Neuronal stem cell (in vitro differentiated cells): ENCODE data around the gene RPL37A. TPM values are rescaled to one million over a fixed set of nuclear protein-coding genes. Genes with fewer than 3 reads are reported as not detected.

Experiments
- DNase-seq: peaks from one replicate; pipeline ENCODE4 v3.0.0-alpha.2; 2013; ENCODE audit warnings: low spot score
- H2AFZ ChIP-seq: one replicate; pipeline ENCODE4 v1.6.1; 2013; ENCODE audit warnings: mild to moderate bottlenecking, low read length, inconsistent platforms
- H2AK5ac ChIP-seq: 2 replicates; pipeline ENCODE4 v1.6.1; 2013; ENCODE audit warnings: low read depth, mild to moderate bottlenecking, inconsistent platforms, low read length, moderate library complexity, mixed read lengths
- H2BK120ac ChIP-seq: 2 replicates; pipeline ENCODE4 v1.6.1; 2013; ENCODE audit warnings: low read depth, mild to moderate bottlenecking, inconsistent platforms, low read length, moderate library complexity, mixed read lengths
- H2BK12ac ChIP-seq: one replicate; pipeline ENCODE4 v1.6.1; 2013; ENCODE audit warnings: low read length, inconsistent platforms
- H2BK15ac ChIP-seq: 2 replicates; pipeline ENCODE4 v1.6.1; 2013; ENCODE audit warnings: mild to moderate bottlenecking, low read length, inconsistent platforms, mixed read lengths
- H2BK5ac ChIP-seq: one replicate; pipeline ENCODE4 v1.6.1; 2013; ENCODE audit warnings: inconsistent platforms, mild to moderate bottlenecking, low read length, moderate library complexity
- H3K14ac ChIP-seq: one replicate; pipeline ENCODE4 v1.6.1; 2013; ENCODE audit warnings: low read length, inconsistent platforms
- H3K18ac ChIP-seq: 2 replicates; pipeline ENCODE4 v1.6.1; 2013; ENCODE audit warnings: low read length, inconsistent platforms
- H3K23ac ChIP-seq: 2 replicates; pipeline ENCODE4 v1.6.1; 2013; ENCODE audit warnings: low read depth, mild to moderate bottlenecking, mixed read lengths, low read length, inconsistent platforms; ENCODE audit not compliant: poor library complexity
- H3K27ac ChIP-seq: replicated peaks from 3 replicates; pipeline ENCODE4 v1.5.1; 2013; ENCODE audit warnings: low read length, inconsistent platforms
- H3K27me3 ChIP-seq, 3 experiments: 2 replicates each; pipeline ENCODE4 v1.6.1; 2013; ENCODE audit warnings: low read length in 3 of 3, mild to moderate bottlenecking in 2 of 3, inconsistent platforms in 1 of 3, low read depth in 1 of 3, mixed read lengths in 1 of 3, moderate library complexity in 1 of 3; ENCODE audit not compliant: control insufficient read depth in 3 of 3, insufficient read depth in 3 of 3
- H3K36me3 ChIP-seq, 2 donors: replicated peaks in 1 of 2; 2 replicates each; pipeline ENCODE4 v1.6.1; 2013; ENCODE audit warnings: low read length in 2 of 2; ENCODE audit not compliant: control insufficient read depth in 2 of 2, insufficient read depth in 2 of 2
- H3K4ac ChIP-seq: 2 replicates; pipeline ENCODE4 v1.6.1; 2013; ENCODE audit warnings: inconsistent platforms, mild to moderate bottlenecking, low read length, moderate library complexity
- H3K4me1 ChIP-seq, 2 donors: 1 replicate in 1 of 2; 2 replicates in 1 of 2; pipeline ENCODE4 v1.6.1; 2013; ENCODE audit warnings: low read length in 2 of 2, low read depth in 1 of 2; ENCODE audit not compliant: control insufficient read depth in 2 of 2, insufficient read depth in 1 of 2
- H3K4me2 ChIP-seq: one replicate; pipeline ENCODE4 v1.6.1; 2013; ENCODE audit warnings: mild to moderate bottlenecking, low read length, inconsistent platforms; ENCODE audit not compliant: insufficient read depth, poor library complexity, severe bottlenecking
- H3K4me3 ChIP-seq, 2 donors: 2 replicates each; pipeline ENCODE4 v1.5.1; 2013; ENCODE audit warnings: low read length in 2 of 2, mild to moderate bottlenecking in 2 of 2, inconsistent platforms in 1 of 2, moderate library complexity in 1 of 2
- H3K79me1 ChIP-seq: one replicate; pipeline ENCODE4 v1.6.1; 2013; ENCODE audit warnings: low read depth, mild to moderate bottlenecking, inconsistent platforms, low read length, moderate library complexity
- H3K9ac ChIP-seq: one replicate; pipeline ENCODE4 v1.6.1; 2013; ENCODE audit warnings: mild to moderate bottlenecking, low read depth, low read length, inconsistent platforms; ENCODE audit not compliant: poor library complexity
- H3K9me3 ChIP-seq, 2 donors: replicated peaks in 1 of 2; 2 replicates each; pipeline versions ENCODE3 to v1.6.1; 2013; ENCODE audit warnings: low read length in 2 of 2, mild to moderate bottlenecking in 2 of 2, inconsistent platforms in 1 of 2, low read depth in 1 of 2, mixed read lengths in 1 of 2, moderate library complexity in 1 of 2; ENCODE audit not compliant: control insufficient read depth in 2 of 2, insufficient read depth in 1 of 2
- H4K8ac ChIP-seq: one replicate; pipeline ENCODE4 v1.6.1; 2013; ENCODE audit warnings: low read depth, mild to moderate bottlenecking, inconsistent platforms, low read length, moderate library complexity
- H4K91ac ChIP-seq: one replicate; pipeline ENCODE4 v1.6.1; 2013; ENCODE audit warnings: low read length, low read depth, mild to moderate bottlenecking, inconsistent platforms; ENCODE audit not compliant: poor library complexity
- WGBS, 2 donors: extraction: QIAGEN DNeasy Blood & Tissue Kit; methylation state at CpG; one replicate each; pipeline ENCODE4 v1.1.7; 2013; ENCODE audit warnings: missing lambda C conversion rate in 2 of 2, mixed read lengths in 1 of 2; ENCODE audit not compliant: insufficient read length in 2 of 2, insufficient replicate concordance in 1 of 2; ENCODE audit errors: extremely low coverage in 2 of 2; 5-methylcytosine and 5-hydroxymethylcytosine counted together
- polyA plus RNA-seq, 2 experiments: library from polyadenylated mRNA; stranded (reverse); fragments of 200-250 nt; gene quantifications; one replicate each; pipeline ENCODE4 v1.2.3, GENCODE V29; 2013

RPL37A gene
- polyA plus RNA-seq (2013, experiment 1 of 2) = 12,339 TPM
- 11,893 TPM for polyA plus RNA-seq (2013, experiment 2 of 2)

DNA sequence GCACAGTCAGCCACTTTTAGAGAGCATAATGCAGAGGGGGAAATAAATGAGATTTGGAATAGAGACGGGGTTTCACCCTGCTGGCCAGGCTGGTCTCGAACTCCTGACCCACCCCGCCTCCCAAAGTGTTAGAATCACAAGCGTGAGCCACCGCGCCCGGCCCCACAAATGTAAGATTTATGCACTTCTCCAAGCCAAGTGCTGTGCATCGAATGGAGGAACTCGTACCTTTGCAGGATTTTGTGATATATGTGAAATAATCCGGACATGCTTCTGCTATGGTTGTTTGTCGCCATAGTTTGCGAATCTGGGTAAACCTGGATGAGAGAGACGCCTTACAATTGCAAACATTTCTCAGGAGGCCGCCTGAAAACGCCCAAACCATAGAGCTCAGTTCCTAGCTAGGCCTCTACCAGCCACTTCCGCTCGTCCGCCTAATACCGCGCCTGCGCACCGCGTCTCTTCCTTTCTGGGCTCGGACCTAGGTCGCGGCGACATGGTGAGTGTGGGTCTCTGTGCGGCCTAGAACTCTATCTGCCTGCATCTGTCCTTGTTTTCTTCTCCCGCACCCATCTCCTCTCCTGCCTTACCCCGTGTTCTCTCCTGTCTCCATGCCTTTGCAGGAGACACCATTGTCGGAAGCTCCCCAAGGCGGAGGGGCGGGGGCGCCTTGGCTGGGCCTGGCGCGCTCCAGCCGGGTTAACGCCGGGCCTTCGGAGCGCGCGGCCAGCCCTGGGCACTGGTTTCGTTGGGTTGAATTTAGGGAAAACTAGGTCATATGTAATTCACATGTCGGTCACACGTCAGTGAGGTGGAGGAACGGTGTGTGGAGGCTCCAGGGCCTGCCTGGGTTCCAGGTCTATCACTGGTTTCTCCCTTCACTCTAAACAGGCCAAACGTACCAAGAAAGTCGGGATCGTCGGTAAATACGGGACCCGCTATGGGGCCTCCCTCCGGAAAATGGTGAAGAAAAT, at the start of gene RPL37A:
TSS of gene RPL37A (plus strand) at position 466 of the 974 bp plus-strand sequence. CDS start at position 497, 31 bp downstream.
- Histone ChIP-seq H3K4me1 (peaks cover 10% of the 10 kb centered on the region in 2 donors), H2BK120ac (no peak within 1 kb of the TSS), H3K4ac (no peak within 1 kb of the TSS), H3K4me2 (peak within 1 kb of the TSS; percentile 71), H3K9me3 (no peaks in the 10 kb centered on the region), H3K14ac (peak within 1 kb of the TSS; percentile 2), H2BK15ac (no peak within 1 kb of the TSS), H3K79me1 (peaks cover 2% of the 10 kb centered on the region), H3K18ac (peak within 1 kb of the TSS; percentile 91), H2AFZ (peak within 1 kb of the TSS; percentile 84), H3K27ac (peak within 1 kb of the TSS; percentile 62), H3K9ac (peak within 1 kb of the TSS; percentile 93), H3K4me3 (peak within 1 kb of the TSS; percentile 79 to 90), H4K8ac (peak within 1 kb of the TSS; percentile 98), H2BK12ac (no peak within 1 kb of the TSS), H2AK5ac (peak within 1 kb of the TSS; percentile 84), H2BK5ac (peak within 1 kb of the TSS; percentile 75), H3K36me3 (peaks cover 21 to 46% of the 10 kb centered on the region in 2 donors), H4K91ac (no peak within 1 kb of the TSS), H3K23ac (peak within 1 kb of the TSS; percentile 89), H3K27me3 (no peaks in the 10 kb centered on the region)
- peak; percentile 90 for DNase-seq
- WGBS, 2 donors = no CpG with 5 or more reads among the region's 54 CpGs

DNA sequence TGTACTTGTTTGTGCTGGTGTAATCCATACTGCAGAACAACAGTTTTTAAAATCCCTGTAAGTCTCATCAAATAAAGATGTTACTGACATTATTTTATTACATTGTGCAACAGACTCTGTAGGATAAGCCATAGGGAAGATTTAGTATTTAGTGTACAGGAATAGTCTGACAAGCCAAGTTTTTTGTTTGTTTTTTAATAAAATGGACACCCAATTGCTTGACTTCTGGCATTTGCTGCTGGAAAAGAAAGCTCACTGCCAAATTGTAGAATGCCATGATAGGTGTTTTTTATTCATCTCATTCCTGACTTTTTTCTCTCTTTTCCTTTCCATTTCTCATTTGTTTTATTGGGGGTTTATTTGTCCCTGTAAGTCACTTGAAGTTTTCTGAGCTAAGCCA, 48.3 kb upstream of the RPL37A start:
- no peak overlapping the region for H4K91ac ChIP-seq
- no peak overlapping the region for H3K4ac ChIP-seq
- H2BK120ac ChIP-seq = no peak overlapping the region
- no peak overlapping the region for H3K18ac ChIP-seq
- H2BK15ac ChIP-seq = no peak overlapping the region
- H3K4me1 ChIP-seq = no peaks in the 10 kb centered on the region
- no peaks in the 10 kb centered on the region for H3K79me1 ChIP-seq
- no peak overlapping the region for H2BK5ac ChIP-seq
- DNase-seq = no peak
- H3K9ac ChIP-seq = no peak overlapping the region
- no peak overlapping the region for H3K23ac ChIP-seq
- H3K9me3 ChIP-seq = peaks cover 4 to 38% of the 10 kb centered on the region in 2 donors
- H3K27ac ChIP-seq = no peak overlapping the region
- H3K14ac ChIP-seq = no peak overlapping the region
- H2BK12ac ChIP-seq = no peak overlapping the region
- no peak overlapping the region for H2AFZ ChIP-seq
- no peak overlapping the region for H2AK5ac ChIP-seq
- H3K36me3 ChIP-seq = peaks cover 27 to 96% of the 10 kb centered on the region in 2 donors
- no peaks in the 10 kb centered on the region for H3K27me3 ChIP-seq
- no peak overlapping the region for H4K8ac ChIP-seq
- no peak overlapping the region for H3K4me3 ChIP-seq
- H3K4me2 ChIP-seq = no peak overlapping the region

DNA sequence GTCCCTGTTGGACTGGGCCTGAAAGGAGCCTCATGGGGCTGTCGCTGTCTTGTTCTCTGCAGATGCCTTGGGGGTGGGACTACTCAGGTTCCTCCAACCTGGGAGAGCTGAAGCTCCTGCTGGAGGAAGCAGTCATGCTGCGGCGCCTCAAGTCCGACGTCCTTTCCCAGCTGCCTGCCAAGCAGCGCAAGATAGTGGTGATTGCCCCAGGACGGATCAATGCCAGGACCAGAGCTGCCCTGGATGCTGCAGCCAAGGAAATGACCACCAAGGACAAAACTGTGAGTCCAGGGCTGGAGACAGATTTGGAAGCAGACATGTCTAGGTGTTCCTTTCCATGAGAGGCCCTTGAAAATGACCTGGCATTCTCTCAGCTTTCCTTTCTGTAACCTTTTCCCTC, 47.9 kb upstream of the RPL37A start:
- Histone ChIP-seq H4K91ac (no peak overlapping the region), H3K4ac (no peak overlapping the region), H3K36me3 (peaks cover 29 to 94% of the 10 kb centered on the region in 2 donors), H3K4me2 (no peak overlapping the region), H3K4me1 (no peaks in the 10 kb centered on the region), H2BK12ac (no peak overlapping the region), H3K27me3 (no peaks in the 10 kb centered on the region), H3K23ac (no peak overlapping the region), H2AFZ (no peak overlapping the region), H3K9ac (no peak overlapping the region), H2BK120ac (no peak overlapping the region), H2BK15ac (no peak overlapping the region), H3K79me1 (no peaks in the 10 kb centered on the region), H4K8ac (no peak overlapping the region), H3K9me3 (peaks cover 4 to 40% of the 10 kb centered on the region in 2 donors), H3K18ac (no peak overlapping the region), H3K14ac (no peak overlapping the region), H3K27ac (no peak overlapping the region), H3K4me3 (no peak overlapping the region), H2BK5ac (no peak overlapping the region), H2AK5ac (no peak overlapping the region)
- no peak for DNase-seq
- no CpG with 5 or more reads among the region's 7 CpGs for WGBS, 2 donors

- no peak overlapping the region for H2BK5ac ChIP-seq
- no peak overlapping the region for H3K14ac ChIP-seq
- no peak overlapping the region for H2AK5ac ChIP-seq
- no peaks in the 10 kb centered on the region for H3K27me3 ChIP-seq
- H3K4me2 ChIP-seq = no peak overlapping the region
- H4K91ac ChIP-seq = no peak overlapping the region
- H3K4ac ChIP-seq = no peak overlapping the region
- no peak overlapping the region for H3K23ac ChIP-seq
- no peak for DNase-seq
- peaks cover 24 to 61% of the 10 kb centered on the region in 2 donors for H3K36me3 ChIP-seq
- no CpG with 5 or more reads among the region's 4 CpGs for WGBS, 2 donors
- H3K4me1 ChIP-seq = no peaks in the 10 kb centered on the region
- H2BK120ac ChIP-seq = no peak overlapping the region
- H2AFZ ChIP-seq = no peak overlapping the region
- no peak overlapping the region for H3K9ac ChIP-seq
- no peak overlapping the region for H3K4me3 ChIP-seq
- H3K27ac ChIP-seq = no peak overlapping the region
- no peaks in the 10 kb centered on the region for H3K79me1 ChIP-seq
- peaks cover 4 to 24% of the 10 kb centered on the region in 2 donors for H3K9me3 ChIP-seq
- no peak overlapping the region for H2BK15ac ChIP-seq
- H2BK12ac ChIP-seq = no peak overlapping the region
- H4K8ac ChIP-seq = no peak overlapping the region
- no peak overlapping the region for H3K18ac ChIP-seq
These were observed 44.6 kb upstream of the RPL37A start for GRCh38 chr2:216453955-216454614.
